Right ventricle myocardium superior (tissue), 1 donor: ENCODE data around the gene S100A8. TPM values are rescaled to one million over a fixed set of nuclear protein-coding genes. Genes with fewer than 3 reads are reported as not detected.

Experiments
- ATAC-seq: fragments of 200-7000 bp; cut with Tn5 transposase; one replicate; pipeline ENCODE4 v1.9.1; 2020; ENCODE audit warnings: mild to moderate bottlenecking; ENCODE audit not compliant: poor library complexity
- DNase-seq: peaks from one replicate; pipeline ENCODE4 v3.0.0-alpha.2; 2020
- intact Hi-C: fragments of 100-400 bp; cut with DNase I; formaldehyde crosslinking; loops from one replicate; pipeline ENCODE4 v1.11.2; 2022
- total RNA-seq: library from RNA; stranded (reverse); fragmentation: NEBNext Ultra II Directional; extraction: Animal tissue kit (Norgen Biotek cat#: 25700); gene quantifications from one replicate; pipeline ENCODE4 v1.2.1, GENCODE V29; 2021
- donor health status: DM: no; HTN: yes; CAD: no; lungs with severe emphysema.

S100A8 gene
- total RNA-seq, 1 donor from 2014 or later, result 42.5 TPM

GRCh38 chr1:153341431-153341934, 49.4 kb downstream of the S100A8 start:
- DNase-seq (no peak), ATAC-seq (no peak)
- intact Hi-C loops, result no loop called here

- intact Hi-C loops, result no loop called here
- no peak for ATAC-seq
- DNase-seq, result no peak
These were observed 50.5 kb downstream of the S100A8 start for GRCh38 chr1:153340356-153340755.

Other genes starting within 250 kb of the S100A8 start
- gene SPRR2G, start 240.2 kb downstream of the S100A8 start, total RNA-seq, result not detected
- not detected for gene LELP1, start 187.6 kb downstream of the S100A8 start, total RNA-seq
- not detected for gene PRR9, start 173.5 kb downstream of the S100A8 start, total RNA-seq
- not detected for gene LORICRIN, start 131.4 kb downstream of the S100A8 start, total RNA-seq
- not detected for gene PGLYRP3, start 78.1 kb downstream of the S100A8 start, total RNA-seq
- not detected for gene PGLYRP4, start 42.2 kb downstream of the S100A8 start, total RNA-seq
- 111 TPM for gene S100A9, start 33.2 kb downstream of the S100A8 start, total RNA-seq
- 2.4 TPM for gene S100A12, start 15.5 kb downstream of the S100A8 start, total RNA-seq
- gene S100A7A, start 25.4 kb upstream of the S100A8 start, total RNA-seq, result not detected
- not detected for gene S100A7, start 69.6 kb upstream of the S100A8 start, total RNA-seq
- gene S100A6, start 144.9 kb upstream of the S100A8 start, total RNA-seq, result 260 TPM
- not detected for gene S100A5, start 149.9 kb upstream of the S100A8 start, total RNA-seq
- gene S100A4, start 154.7 kb upstream of the S100A8 start, total RNA-seq, result 130 TPM
- 0.70 TPM for gene S100A3, start 158.2 kb upstream of the S100A8 start, total RNA-seq
- gene S100A2, start 174.8 kb upstream of the S100A8 start, total RNA-seq, result 2.3 TPM
- 44.3 TPM for gene S100A16, start 222.1 kb upstream of the S100A8 start, total RNA-seq
- 5.8 TPM for gene S100A14, start 225.3 kb upstream of the S100A8 start, total RNA-seq
- 153 TPM for gene S100A13, start 236.4 kb upstream of the S100A8 start, total RNA-seq
- gene S100A1, start 237.4 kb upstream of the S100A8 start, total RNA-seq, result 2,267 TPM
- gene CHTOP, start 243.0 kb upstream of the S100A8 start, total RNA-seq, result 68.1 TPM